Omental fat pad (tissue), 4 donors: Measurements from ENCODE around the gene CASZ1. TPM values are rescaled to one million over a fixed set of nuclear protein-coding genes. Genes with fewer than 3 reads are reported as not detected.

Source experiments
- ATAC-seq: fragments of 150-250 bp; one replicate; pipeline ENCODE4 v1.9.1; 2016; ENCODE audit warnings: mild to moderate bottlenecking, moderate library complexity; ENCODE audit not compliant: low FRiP score
- DNase-seq: peaks from one replicate; pipeline ENCODE4 v3.0.0-alpha.2; 2019; ENCODE audit warnings: low spot score
- CTCF ChIP-seq, 3 donors: fragments of 450-650 bp; IDR thresholded peaks; one replicate each; pipeline ENCODE4 v1.5.1; 2016 to 2017; ENCODE audit warnings: antibody characterized with exemption in 3 of 3, mild to moderate bottlenecking in 3 of 3, moderate library complexity in 2 of 3
- total RNA-seq, 4 donors: library from RNA; depleted of rRNA; stranded (reverse); fragments of >200 nt; gene quantifications; one replicate each; pipeline ENCODE4 v1.1.0, GENCODE V29; 2016

CASZ1 gene
- total RNA-seq, 4 donors from 2014 or later: 2.5 to 7.9 (median 6.0) TPM

GRCh38 chr1:10672343-10673050 is 123.9 kb downstream of the CASZ1 start:
- ATAC-seq: no peak
- TF ChIP-seq CTCF (IDR thresholded peaks at IDR 0.05): no peak
- no peak for DNase-seq

DNA sequence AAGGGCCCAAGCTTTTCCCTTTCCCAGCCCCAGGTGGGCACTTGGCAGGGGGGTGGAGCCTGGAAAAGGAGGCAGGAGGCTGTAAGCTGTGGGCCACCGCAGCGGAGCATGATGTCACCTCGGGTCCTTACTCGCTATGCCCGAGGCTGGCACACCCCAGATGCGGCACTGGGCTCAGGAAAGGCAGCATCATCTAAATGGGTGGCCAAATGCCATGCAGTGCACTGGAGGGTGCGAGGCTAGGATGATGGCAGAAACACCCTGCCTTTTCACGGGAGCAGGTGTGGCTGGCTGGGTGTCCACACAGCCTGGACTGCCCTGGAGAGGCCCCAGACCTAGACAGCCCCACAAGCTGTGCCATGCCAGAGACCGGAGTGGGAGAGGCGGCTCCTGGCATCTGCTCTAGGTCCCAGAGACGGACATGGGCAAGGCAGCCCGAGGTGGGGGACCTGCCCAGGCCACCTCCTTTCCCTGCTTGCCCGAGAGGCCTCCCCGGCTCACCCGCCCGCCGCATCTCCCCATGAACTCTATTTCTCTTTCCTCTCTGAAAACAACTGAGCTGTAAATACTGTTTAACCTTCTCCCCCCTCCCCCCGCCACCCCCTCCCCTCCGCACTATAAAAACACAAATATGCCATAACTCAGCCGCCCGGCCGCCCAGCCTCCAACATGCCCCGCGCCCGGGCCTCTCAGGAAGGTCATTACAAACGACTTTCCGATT is 124.7 kb downstream of the CASZ1 start:
- ATAC-seq (no peak), DNase-seq (no peak)
- no peak for TF ChIP-seq CTCF (IDR thresholded peaks at IDR 0.05)

GRCh38 chr1:10671090-10671489 is 125.4 kb downstream of the CASZ1 start:
- TF ChIP-seq CTCF (IDR thresholded peaks at IDR 0.05): no peak

DNA sequence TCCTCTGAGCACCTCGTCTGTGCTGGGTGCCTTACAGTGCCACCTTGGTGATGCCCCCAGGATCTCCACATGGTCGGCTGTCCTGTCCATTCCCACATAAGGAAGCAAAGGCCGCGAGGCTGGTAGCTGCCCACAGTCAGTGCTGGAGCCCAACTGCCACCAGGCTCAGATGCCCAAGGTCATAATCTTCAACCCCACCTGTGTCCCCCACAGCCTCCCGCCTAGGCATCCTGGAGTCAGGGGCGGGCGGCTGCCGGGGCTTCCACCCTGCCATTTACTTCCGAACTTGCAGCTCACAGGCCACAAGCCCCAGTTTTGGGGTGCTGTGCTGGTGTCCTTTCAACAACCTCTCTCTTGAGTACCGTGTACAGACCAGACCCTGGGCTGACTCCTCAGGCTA is 126.3 kb downstream of the CASZ1 start:
- DNase-seq (no peak), ATAC-seq (no peak)
- TF ChIP-seq CTCF (IDR thresholded peaks at IDR 0.05): no peak

More at GRCh38 chr1:10671090-10671489, 125.4 kb downstream of the CASZ1 start:
- no peak for DNase-seq
- no peak for ATAC-seq

DNA sequence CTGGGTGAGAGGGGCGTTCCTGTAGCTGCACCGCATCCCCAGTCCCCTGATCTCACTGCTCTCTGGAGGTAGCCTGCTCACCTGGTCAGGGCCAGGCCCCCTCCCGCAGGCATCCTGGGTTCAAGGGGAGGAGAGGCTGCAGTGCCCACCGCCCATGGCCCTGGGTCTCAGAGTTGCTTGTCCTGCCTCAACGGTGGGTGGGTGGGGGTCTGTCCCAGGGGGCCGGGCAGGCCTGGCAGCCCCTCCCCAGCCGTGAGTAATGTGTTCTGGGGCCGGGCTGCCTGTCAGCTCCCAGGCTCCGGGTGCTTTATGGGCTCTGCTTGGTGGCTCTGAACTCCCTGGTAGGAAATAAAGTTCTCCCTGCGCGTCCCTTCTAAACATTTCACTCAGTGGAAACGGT is 126.9 kb downstream of the CASZ1 start:
- TF ChIP-seq CTCF (IDR thresholded peaks at IDR 0.05): no peak
- no peak for ATAC-seq
- DNase-seq: no peak

DNA sequence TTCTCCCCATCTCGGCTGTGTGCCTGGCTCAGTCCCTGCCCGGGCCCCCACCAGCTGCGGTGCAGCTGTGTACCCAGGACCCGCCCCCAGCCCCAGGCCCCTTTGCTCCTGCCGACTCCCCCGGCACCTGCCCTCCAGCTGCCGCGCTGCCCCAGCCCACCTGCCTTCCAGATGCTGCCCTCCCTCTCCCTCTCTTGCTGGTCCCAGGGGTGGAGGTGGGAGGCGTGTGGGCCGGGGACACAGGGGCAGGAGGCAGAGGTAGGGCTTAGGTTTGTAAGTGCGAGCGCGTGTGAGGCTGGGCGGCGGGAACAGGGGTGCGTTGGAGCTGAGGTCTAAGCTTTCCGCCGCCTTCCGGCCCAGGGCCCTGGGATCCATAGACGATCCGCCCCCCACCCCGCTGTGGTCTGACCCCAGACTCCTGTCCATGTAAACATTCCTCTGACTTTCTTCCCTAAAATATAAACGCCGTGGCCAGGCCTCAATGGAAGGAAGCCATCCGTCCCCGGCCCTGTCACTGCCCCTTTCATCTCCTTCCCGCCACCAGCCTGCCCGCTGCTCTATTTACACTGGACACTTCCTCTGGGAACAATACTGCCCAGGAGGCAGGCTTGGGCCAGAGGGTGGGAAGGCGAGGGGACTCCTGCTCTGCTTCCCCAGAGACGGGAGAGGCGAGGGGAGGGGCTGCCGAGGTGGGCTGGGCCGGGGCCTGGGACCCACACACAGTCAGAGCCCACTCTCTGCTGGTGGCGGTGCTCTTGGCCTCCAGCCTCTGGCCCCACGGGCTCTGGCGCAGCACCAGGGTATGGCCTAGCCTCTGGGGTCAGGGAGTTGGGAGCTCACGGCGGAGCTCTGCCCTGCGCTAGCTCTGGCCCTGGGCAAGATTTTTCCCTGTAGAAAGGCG is 128.3 kb downstream of the CASZ1 start:
- DNase-seq (no peak), ATAC-seq (peak; percentile 12)
- no peak for TF ChIP-seq CTCF (IDR thresholded peaks at IDR 0.05)
